AG09319 (cell line): ENCODE data around the gene KCNMB2.

Experiments used
- DNase-seq: peaks from one replicate; pipeline ENCODE4 v3.0.0-alpha.2; 2010; ENCODE audit warnings: low read depth; ENCODE audit errors: extremely low read depth
- TF ChIP-seq, protein P1 (sequence below): IDR thresholded peaks from 2 replicates; pipeline ENCODE4 v1.5.1; 2011; ENCODE audit warnings: low read depth, mild to moderate bottlenecking, inconsistent platforms, low read length, moderate library complexity

Gene KCNMB2

DNA sequence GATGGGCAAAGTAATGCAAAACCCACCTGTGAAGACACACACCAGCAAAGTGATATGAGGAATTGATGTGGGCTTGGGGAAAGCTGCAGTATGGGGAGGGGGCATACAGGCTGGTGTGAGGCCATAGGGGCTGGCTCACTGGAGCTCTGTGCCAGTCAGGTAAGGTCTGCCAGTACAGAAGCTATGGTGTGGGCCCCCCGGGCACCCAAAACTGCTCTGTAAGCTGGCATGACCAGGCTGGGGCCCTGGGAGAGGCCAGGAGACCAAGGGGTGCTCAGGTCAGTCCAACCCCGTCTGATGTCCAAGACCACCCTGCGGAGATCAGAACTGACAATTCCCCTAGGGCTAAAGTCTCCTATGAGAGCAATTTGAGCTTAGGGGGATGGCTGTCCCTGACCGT lies 163.1 kb downstream of the KCNMB2 start:
- TF ChIP-seq, protein P1, sequence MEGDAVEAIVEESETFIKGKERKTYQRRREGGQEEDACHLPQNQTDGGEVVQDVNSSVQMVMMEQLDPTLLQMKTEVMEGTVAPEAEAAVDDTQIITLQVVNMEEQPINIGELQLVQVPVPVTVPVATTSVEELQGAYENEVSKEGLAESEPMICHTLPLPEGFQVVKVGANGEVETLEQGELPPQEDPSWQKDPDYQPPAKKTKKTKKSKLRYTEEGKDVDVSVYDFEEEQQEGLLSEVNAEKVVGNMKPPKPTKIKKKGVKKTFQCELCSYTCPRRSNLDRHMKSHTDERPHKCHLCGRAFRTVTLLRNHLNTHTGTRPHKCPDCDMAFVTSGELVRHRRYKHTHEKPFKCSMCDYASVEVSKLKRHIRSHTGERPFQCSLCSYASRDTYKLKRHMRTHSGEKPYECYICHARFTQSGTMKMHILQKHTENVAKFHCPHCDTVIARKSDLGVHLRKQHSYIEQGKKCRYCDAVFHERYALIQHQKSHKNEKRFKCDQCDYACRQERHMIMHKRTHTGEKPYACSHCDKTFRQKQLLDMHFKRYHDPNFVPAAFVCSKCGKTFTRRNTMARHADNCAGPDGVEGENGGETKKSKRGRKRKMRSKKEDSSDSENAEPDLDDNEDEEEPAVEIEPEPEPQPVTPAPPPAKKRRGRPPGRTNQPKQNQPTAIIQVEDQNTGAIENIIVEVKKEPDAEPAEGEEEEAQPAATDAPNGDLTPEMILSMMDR: no peak
- DNase-seq: no peak

DNA sequence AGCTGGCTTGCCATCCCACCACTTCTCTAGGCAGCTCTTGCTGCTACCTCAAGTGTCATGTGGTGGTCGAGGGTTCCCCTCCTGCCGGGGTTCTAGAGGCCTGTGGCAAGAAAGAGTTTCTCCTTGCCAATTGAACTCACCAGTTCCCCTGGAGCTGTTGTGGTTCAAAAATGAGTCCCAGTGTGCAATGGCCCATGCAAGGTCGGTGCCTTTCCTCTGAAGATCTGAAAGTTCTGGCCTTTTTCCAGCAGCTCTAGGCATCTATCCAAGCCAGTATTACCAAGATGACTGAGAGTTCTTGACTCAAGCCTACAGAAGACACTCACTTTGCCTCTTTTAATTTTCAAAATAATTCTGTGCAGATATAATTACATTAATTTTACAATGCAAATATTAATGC lies 163.6 kb downstream of the KCNMB2 start:
- TF ChIP-seq, protein P1: no peak

DNA sequence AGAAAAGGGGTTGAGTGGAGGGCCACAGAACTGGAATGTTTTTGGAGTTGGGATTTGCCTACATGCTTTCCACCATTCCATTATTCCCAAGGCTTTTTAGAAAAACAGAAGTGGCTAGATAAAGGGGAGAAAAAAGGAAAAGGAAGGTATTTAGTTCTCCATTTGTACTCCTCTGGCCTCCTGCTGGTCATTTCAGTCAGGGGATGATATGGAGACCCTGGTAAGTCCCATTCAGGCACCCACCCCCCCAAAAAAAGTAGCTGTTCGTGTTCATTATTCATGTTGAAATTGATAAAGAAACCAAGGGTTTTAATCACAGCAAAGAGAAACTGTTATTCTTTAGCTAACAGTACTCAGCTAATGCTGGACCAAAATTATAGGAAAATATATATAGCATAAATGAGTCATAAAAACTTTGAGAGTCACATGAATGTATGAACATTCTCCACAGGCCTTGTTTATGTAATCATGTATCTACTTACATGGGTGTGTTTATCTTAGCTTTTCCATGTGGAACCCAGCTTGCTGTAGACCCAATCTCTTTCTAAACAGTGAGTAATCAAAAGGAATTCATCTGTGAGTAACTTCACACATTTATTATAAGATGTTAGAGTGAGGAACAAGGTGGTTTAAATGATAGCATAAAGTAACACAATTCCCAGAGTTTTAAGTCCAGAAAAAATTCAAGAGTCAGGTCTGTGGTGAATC lies 167.2 kb downstream of the KCNMB2 start:
- TF ChIP-seq, protein P1: no peak
- peak; percentile 43 for DNase-seq

More for the DNA sequence above, 163.6 kb downstream of the KCNMB2 start:
- DNase-seq: no peak

DNA sequence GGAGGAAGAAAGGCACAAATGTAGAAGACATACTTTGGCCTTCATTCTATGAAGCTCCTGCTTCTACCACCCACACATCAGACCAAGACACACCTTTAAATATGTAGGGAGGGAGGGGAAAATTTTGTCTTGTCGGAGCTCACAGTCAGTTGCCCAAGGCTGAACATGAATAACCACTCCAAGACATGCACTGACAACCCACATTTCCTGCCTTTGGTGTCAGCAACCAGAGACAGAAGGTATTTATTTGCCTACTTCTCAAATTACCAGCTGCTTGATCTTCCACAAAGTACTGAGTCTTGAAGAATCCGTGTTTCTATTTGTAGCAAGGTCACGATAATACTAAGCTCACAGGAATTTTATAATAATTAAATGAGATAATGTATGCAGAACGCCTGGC lies 169.7 kb downstream of the KCNMB2 start:
- peak; percentile 5 for DNase-seq
- TF ChIP-seq, protein P1: no peak

DNA sequence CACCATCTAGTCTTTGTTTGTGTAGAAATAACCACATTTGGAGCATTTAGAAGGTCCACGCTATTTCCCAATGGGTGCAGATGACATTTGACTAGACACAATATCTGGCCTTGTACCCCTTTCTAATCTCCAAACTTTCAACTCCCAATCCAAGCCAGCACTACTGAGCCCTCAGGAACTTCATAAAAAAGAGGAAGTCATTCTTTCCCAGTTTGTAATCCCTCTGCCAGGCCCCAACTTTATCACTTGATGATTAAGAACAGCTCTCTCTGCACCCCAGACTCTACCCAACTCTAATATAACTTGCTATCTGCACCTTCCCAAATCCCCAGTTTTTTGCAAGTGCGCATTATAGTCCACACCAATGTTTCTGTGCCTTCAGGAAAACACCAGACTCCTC lies 170.2 kb downstream of the KCNMB2 start:
- DNase-seq: no peak
- TF ChIP-seq, protein P1: no peak

DNA sequence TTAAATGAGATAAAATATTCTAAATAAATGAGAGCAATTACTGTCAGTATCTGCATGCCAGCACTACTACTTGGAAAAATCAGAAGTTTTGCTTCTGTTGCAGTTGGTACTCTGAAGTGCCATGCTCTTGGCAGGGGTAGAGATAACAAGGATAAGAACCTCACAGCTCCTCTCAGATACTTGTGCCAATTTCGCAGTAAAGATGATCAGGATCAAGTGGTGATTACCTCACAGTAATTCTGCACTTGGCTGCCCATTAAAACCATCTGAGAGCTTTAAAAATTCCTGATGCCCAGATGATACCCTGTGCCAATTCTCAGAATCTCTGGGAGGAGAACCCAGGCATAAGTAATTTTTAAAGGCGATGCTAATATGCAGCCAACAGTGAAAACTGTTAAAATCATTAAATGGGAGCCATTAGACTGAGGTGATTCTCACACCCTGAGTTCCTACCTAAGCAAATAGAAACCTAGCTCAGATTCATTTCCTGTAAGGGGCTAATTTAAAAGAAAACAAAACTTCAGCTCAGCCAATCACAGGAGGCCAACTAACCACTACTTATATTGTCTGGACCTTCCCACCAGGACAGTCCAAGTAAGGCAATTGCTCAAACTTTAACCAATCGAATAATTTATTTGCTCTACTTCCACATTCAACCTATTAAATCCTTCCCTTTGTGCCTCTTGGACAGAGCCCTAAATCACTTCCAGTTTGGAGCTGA lies 171.2 kb downstream of the KCNMB2 start:
- DNase-seq: no peak
- TF ChIP-seq, protein P1: no peak

DNA sequence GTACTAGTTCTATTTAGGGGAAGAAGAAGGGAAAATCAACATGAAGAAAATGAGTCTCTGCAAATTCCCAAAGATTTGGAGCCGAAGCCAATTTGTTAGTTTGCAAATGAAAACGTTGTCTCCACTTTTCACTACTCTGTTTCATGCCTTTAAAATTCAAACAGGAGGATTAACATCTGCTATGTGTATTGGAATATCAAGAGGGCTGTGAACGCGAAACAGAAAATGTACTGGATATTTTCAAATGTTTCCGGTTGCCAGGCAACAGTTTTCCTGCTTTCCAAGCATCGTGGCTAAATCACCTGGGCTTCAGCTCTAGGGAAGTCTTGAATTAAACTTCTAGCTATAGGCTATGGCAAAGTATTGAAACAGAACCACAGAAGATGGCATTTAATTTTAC lies 172.8 kb downstream of the KCNMB2 start:
- TF ChIP-seq, protein P1: no peak
- DNase-seq: no peak
